NCI-H226 (cell line): ENCODE results near the gene CD24.

Experiments used
- DNase-seq: peaks from one replicate; pipeline ENCODE4 v3.0.0-alpha.2; 2015

The CD24 gene

GRCh38 chr6:106966671-106967640 lies 7.6 kb downstream of the CD24 start:
- DNase-seq = no peak

DNA sequence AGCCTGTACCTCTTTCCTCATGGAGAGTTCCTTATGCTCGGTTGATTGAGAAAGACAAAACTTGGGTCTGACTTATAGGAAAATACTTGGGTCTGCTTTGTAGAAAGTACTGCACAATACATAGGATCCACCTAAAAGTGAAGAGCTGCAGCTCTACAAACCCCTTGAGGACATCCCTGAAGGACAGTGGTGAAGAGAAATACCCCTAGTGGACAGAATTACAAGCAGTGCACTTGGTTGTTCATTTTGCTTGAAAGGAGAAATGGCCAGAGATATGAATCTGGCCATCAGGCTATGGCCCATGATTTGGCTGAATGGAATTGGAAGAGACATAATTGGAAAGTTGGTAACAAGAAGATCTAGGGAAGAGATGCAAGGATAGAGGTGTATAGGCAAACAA lies 8.3 kb downstream of the CD24 start:
- DNase-seq = no peak

DNA sequence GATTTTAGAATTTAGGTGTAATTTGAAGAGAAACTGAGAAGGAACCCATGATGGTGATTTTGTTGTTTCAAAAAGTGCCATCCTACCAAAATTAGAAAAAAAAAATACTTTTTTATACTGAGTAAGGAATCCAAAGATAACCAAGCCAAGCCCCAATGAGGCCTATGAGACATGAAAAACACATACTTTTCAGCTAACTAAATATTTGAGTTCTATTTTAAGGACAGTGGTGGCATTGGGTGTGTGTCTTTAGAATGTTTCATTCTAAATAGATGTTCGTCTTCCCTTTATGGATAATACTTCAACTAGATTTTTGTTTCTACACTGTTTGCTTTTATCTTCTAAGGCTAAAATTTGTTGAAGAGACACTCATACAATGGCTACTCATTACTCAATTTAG lies 9.6 kb downstream of the CD24 start:
- no peak for DNase-seq

DNA sequence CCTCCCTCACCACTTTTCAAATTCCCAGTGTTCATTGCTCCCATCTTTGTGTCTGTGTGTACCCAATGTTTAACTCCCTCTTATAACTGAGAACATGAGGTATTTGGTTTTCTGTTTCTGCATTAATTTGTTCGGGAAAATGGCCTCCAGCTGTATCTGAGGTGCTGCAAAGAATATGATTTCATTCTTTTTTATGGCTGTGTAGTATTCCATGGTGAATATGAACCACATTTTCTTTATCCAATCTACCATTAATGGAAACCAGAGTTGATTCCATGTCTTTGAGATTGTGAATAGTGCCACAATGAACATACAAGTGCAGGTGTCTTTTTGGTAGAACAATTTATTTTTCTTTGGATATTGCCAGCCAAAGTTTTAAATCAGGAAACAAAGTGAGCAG lies 10.4 kb downstream of the CD24 start:
- DNase-seq = no peak

DNA sequence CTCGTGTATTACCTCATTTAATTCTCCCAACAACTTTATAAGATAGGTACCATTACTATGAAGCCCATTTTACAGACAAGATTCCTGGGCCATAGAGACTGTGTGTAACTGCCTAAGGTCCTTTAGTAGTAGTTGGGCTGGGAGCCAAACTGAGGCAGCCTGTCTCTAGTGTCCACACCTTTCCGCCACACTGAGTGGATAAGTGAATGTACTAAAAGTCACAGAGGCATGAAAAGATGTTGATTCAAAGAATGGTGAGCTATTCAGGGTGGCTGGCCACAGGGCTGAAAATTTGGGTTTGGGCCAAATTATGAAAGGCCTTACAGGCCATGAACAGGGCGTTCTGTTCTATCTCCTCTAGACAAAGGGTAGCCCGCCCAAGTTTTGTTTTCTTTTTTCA lies 11.0 kb downstream of the CD24 start:
- DNase-seq = no peak

- DNase-seq = no peak
Measured at GRCh38 chr6:106961801-106962200, 12.7 kb downstream of the CD24 start.

DNA sequence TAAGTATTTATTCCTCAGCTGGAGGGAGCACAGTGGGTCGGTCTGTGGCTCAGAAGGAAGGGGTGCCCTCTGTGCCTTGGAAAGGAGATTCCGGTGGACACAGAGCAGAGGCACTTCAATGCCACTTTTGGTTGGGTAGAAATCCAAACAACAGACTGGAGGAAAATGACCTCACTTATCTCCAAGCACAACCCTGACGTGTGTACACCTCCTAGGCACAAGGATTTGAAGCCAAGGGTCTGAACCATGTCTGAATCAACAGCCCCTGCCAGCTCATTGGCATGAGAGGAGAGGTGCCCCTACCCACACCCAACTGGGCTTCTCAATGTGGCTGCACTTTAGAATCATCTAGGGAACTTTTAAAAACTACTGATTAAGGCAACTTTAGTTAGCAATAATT lies 13.4 kb downstream of the CD24 start:
- DNase-seq = no peak

- DNase-seq = no peak
Measured at GRCh38 chr6:106959985-106960384, 14.5 kb downstream of the CD24 start.

GRCh38 chr6:106939848-106940247 lies 34.7 kb downstream of the CD24 start:
- no peak for DNase-seq

DNA sequence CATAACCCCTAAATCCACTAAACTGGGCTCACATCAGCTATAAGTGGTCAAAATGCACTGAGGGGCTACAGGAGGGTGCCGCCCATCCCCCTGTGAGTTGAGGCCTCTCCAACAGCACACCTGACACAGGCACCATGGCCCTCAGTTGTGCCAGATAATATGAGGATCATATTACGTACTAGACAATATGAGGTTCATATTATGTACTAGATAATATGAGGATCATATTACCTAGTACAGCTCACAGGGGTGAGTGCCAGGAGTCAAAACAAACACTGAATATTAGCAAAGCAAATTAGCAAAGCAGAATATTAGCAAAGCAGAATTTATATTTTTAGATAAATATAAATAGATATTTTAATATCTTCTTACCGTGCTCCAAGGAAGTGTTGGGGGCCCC lies 35.3 kb downstream of the CD24 start:
- DNase-seq = no peak

DNA sequence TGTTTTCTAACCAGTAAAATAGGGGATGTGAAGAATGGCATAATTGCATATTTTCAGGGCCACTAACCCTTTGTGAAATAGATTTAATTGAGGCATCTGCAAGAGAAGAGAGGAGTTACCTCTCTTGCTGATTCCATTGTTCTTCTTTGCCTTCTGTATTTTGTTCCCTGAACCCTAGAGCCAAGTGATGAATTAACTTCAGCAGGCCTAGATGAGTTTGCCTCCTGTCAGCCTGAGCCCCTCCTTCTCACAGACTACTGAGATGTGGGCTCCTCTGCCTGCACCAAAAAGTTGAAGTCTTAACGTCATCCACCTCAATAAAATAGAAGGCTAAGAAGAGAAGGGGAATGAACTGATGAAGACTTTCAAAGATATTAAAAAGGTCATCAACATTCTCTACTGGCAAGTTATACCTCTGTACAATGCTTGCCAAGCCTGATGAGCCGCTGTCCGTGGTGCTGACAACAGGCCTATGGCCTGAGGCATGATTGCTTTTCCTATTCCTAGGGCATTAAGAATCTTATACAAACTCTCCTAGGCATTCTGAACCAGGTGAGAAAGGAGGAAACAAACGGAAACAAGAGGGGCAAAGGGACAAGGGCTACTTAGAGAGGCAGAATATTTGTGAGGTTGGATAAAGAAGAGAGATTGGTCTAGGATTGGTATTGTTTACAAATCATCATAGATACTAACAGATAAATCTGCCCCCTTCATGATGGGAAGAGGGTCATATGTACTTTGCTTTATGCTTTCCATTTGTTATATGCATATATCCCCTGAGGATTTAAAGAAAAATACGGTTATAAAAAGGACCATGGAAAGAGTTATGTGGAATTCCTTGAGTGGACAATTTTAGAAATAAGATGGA lies 46.8 kb downstream of the CD24 start:
- peak; percentile 49 for DNase-seq

DNA sequence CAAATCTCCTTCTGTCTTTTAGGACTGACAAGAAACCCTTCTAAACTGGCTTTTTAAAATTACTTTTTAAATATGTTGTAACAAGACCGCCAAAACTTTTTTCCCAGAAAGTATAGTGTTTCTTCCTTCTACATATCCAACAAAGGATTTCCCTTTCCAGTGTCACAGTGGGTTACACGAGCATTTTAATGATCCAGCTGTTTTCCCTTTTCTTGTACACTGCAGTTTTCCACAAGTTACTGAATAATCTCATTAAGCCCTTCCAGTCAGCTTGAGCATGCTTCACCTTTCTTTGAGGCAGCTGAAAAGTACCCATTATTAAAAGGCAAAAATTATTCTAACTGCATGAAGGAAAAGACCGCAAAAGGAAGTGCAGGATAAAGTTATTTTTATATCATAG lies 48.6 kb downstream of the CD24 start:
- DNase-seq = no peak

DNA sequence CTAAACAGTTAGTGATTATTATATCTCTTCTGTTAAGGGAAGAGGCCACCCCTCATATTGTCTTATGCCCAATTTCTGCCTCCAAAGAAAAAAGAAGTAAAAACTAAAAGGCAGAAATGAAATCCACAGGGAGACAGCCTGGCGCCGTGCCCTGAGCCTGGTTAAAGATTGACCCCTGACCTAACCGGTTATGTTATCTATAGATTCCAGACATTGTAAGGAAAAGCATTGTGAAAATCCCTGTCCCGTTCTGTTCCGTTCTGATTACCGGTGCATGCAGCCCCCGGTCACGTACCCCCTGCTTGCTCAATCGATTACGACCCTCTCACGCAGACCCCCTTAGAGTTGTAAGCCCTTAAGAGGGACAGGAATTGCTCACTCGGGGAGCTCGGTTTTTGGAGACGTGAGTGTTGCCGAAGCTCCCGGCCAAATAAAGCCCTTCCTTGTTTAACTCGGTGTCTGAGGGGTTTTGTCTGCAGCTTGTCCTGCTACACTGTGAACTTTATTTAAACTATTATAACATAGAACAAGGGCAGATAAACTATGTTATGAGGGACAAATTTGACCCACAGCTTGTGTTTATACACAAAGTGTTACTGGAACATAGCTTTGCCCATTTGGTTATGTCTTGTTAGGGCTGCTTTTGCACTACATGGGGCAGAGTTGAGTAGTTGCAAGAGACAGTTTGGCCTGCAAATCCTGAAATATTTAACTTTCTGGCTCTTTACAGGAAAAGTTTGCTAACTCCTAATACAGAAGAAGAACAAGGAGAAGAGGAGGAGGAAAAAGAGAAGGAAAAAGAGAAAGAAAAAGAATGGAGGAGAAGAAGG lies 49.6 kb downstream of the CD24 start:
- DNase-seq = no peak

DNA sequence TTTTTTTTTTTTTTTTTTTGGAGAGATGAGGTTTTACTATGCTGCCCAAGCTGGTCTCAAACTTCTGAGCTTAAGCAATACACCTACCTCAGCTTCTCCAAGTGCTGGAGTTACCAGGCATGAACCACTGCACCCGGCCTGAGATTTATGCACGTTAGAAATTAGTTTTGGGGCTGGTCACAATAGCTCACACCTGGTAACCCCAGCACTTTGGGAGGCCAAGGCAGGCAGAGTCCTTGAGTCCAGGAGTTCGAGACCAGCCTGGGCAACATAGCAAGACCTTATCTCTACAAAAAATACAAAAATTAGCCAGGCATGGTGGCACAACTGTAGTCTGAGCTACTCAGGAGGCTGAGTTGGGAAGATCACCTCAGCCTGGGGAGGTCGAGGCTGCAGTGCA lies 51.9 kb downstream of the CD24 start:
- no peak for DNase-seq
